K562 (cell line): ENCODE results near the gene TRAPPC1. TPM values are rescaled to one million over a fixed set of nuclear protein-coding genes. Genes with fewer than 3 reads are reported as not detected.

Experiments used
- CBX1 ChIP-seq: sonication (generic); IDR thresholded peaks from 2 replicates; pipeline ENCODE4 v1.6.1; 2016; ENCODE audit warnings: antibody characterized with exemption, low read depth, mild to moderate bottlenecking
- CHD2 ChIP-seq: IDR thresholded peaks from 2 replicates; pipeline ENCODE4 v1.6.1; 2011; ENCODE audit warnings: low read depth, low read length
- DACH1 ChIP-seq: fragments of 450-650 bp; IDR thresholded peaks from 2 replicates; pipeline ENCODE4 v1.6.1; 2018; ENCODE audit not compliant: partially characterized antibody
- FOXK2 ChIP-seq, 2 experiments: fragments of 450-650 bp; IDR thresholded peaks in 1 of 2; conservative IDR thresholded peaks in 1 of 2; 2 replicates each; pipeline ENCODE4 v1.6.1; 2016; ENCODE audit warnings: low read depth in 2 of 2, mild to moderate bottlenecking in 1 of 2
- HDAC2 ChIP-seq: fragments of 450-650 bp; IDR thresholded peaks from 2 replicates; pipeline ENCODE4 v1.6.1; 2016; ENCODE audit warnings: mild to moderate bottlenecking
- HNRNPK ChIP-seq: fragments of 200-400 bp; formaldehyde crosslinking; IDR thresholded peaks from one replicate; pipeline ENCODE4 v1.6.1; 2018; ENCODE audit warnings: mild to moderate bottlenecking, low read depth, low read length; ENCODE audit not compliant: poor library complexity, severe bottlenecking
- MTA2 ChIP-seq: fragments of 450-650 bp; IDR thresholded peaks from 2 replicates; pipeline ENCODE4 v1.6.1; 2016; ENCODE audit warnings: low read depth
- NCOA1 ChIP-seq: fragments of 450-650 bp; IDR thresholded peaks from 2 replicates; pipeline ENCODE4 v1.6.1; 2016; ENCODE audit warnings: low read depth
- NFYB ChIP-seq: IDR thresholded peaks from 2 replicates; pipeline ENCODE4 v1.6.1; 2011; ENCODE audit warnings: mild to moderate bottlenecking, moderate library complexity; ENCODE audit not compliant: insufficient read length; ENCODE audit errors: extremely low read depth
- RBM15 ChIP-seq: fragments of 200-400 bp; formaldehyde crosslinking; IDR thresholded peaks from 2 replicates; pipeline ENCODE4 v1.6.1; 2018; ENCODE audit warnings: mild to moderate bottlenecking, low read length, moderate library complexity; ENCODE audit not compliant: insufficient read depth
- RUNX1 ChIP-seq: sonication (generic); IDR thresholded peaks from 2 replicates; pipeline ENCODE4 v1.6.1; 2016; ENCODE audit warnings: antibody characterized with exemption, low read depth
- SAFB ChIP-seq: fragments of 200-400 bp; formaldehyde crosslinking; IDR thresholded peaks from 2 replicates; pipeline ENCODE4 v1.6.1; 2017; ENCODE audit warnings: low read depth, low read length, borderline replicate concordance
- SP1 ChIP-seq: sonication (generic); formaldehyde crosslinking; IDR thresholded peaks from 2 replicates; pipeline ENCODE4 v1.8.1; 2022; ENCODE audit warnings: mild to moderate bottlenecking, missing genetic modification reagents
- ZBTB7A ChIP-seq: IDR thresholded peaks from 2 replicates; pipeline ENCODE4 v1.6.1; 2011; ENCODE audit warnings: low read depth, mild to moderate bottlenecking, low read length, moderate library complexity, borderline replicate concordance; ENCODE audit not compliant: control insufficient read depth
- ZKSCAN1 ChIP-seq: fragments of 150-350 bp; IDR thresholded peaks from 2 replicates; pipeline ENCODE4 v1.6.1; 2016; ENCODE audit warnings: low read depth, low read length
- ZNF165 ChIP-seq: fragments of 250-450 bp; sonication (Bioruptor Pico); IDR thresholded peaks from 2 replicates; pipeline ENCODE4 v1.4.0; 2020; ENCODE audit warnings: borderline replicate concordance
- ZNF395 ChIP-seq: fragments of 200-800 bp; sonication (Bioruptor generic); IDR thresholded peaks from 2 replicates; pipeline ENCODE4 v1.6.1; 2017; ENCODE audit warnings: missing genetic modification characterization, missing compliant biosample characterization
- ZNF436 ChIP-seq: fragments of 250-450, 450-650 bp; sonication (Bioruptor Pico); formaldehyde crosslinking; IDR thresholded peaks from 2 replicates; pipeline ENCODE4 v1.7.0; 2020; ENCODE audit warnings: mild to moderate bottlenecking
- ZNF644 ChIP-seq: fragments of 200-800 bp; sonication (Bioruptor generic); IDR thresholded peaks from 2 replicates; pipeline ENCODE4 v1.6.1; 2016; ENCODE audit warnings: low read depth, missing genetic modification characterization, missing compliant biosample characterization
- ZNF740 ChIP-seq, 3 experiments: fragments of 200-800 bp in 1 of 3; sonication (Bioruptor generic) in 1 of 3; sonication (generic) in 1 of 3; formaldehyde crosslinking in 1 of 3; IDR thresholded peaks; 2 replicates each; pipeline versions ENCODE4 v1.6.1 to v1.8.0; 2016 to 2022; ENCODE audit warnings: mild to moderate bottlenecking in 2 of 3, missing compliant biosample characterization in 2 of 3, missing genetic modification characterization in 2 of 3, missing genetic modification reagents in 1 of 3
- polyA plus RNA-seq, 8 experiments: library from polyadenylated mRNA; depleted of rRNA in 4 of 8; stranded (reverse) in 5 of 8; unstranded in 3 of 8; fragments of >200 nt; fragmentation: Nextera tagmentation in 2 of 8; fragmentation: Illumina TruSeq in 1 of 8; extraction: Ambion mirVana in 2 of 8; extraction: Trizol in 1 of 8; gene quantifications; 2 replicates each; pipeline versions ENCODE4 v1.2.1 to v1.2.3, GENCODE V29; 2011 to 2014; ENCODE audit warnings: inconsistent platforms in 1 of 8, missing spikeins in 1 of 8
- total RNA-seq, 7 experiments: library from RNA; depleted of rRNA in 6 of 7; stranded (reverse); fragments of >200 nt in 6 of 7; fragmentation: Illumina TruSeq in 2 of 7; extraction: Trizol in 2 of 7; gene quantifications; 2 replicates each; pipeline versions ENCODE4 v1.2.1 to v1.2.3, GENCODE V29; 2011 to 2021; ENCODE audit warnings: low replicate concordance in 1 of 7
- TF ChIP-seq, protein P1 (sequence below): sonication (generic); formaldehyde crosslinking; IDR thresholded peaks from 2 replicates; pipeline ENCODE4 v1.8.0; 2022; ENCODE audit warnings: mild to moderate bottlenecking, missing genetic modification reagents
- TF ChIP-seq, protein P2 (sequence below), 2 experiments: fragments of 200-800 bp in 1 of 2; sonication (Bioruptor generic) in 1 of 2; sonication (generic) in 1 of 2; formaldehyde crosslinking in 1 of 2; IDR thresholded peaks in 1 of 2; conservative IDR thresholded peaks in 1 of 2; 2 replicates each; pipeline versions ENCODE4 v1.5.0 to v1.6.1; 2016 to 2020; ENCODE audit warnings: missing compliant biosample characterization in 1 of 2, missing genetic modification characterization in 1 of 2, missing genetic modification reagents in 1 of 2
- TF ChIP-seq, protein P3 (sequence below): fragments of 450-650 bp; formaldehyde crosslinking; conservative IDR thresholded peaks from 2 replicates; pipeline ENCODE4 v1.4.0; 2022; ENCODE audit warnings: mild to moderate bottlenecking, missing genetic modification characterization

TRAPPC1 gene
- total and polyA plus RNA-seq, 9 of the 15 experiments (the other 6 are each of a cell fraction or from before 2014, with no cell fraction given), result 11.7 to 82.8 (median 36.2) TPM

- no peak for TF ChIP-seq ZBTB7A
- TF ChIP-seq SAFB, result no peak
- TF ChIP-seq RUNX1, result no peak
- TF ChIP-seq, protein P1, sequence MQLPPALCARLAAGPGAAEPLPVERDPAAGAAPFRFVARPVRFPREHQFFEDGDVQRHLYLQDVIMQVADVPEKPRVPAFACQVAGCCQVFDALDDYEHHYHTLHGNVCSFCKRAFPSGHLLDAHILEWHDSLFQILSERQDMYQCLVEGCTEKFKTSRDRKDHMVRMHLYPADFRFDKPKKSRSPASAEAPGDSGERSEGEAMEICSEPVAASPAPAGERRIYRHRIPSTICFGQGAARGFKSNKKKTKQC (CRISPR knock-in tag), result no peak
- TF ChIP-seq DACH1, result no peak
- no peak for TF ChIP-seq CHD2
- no peak for TF ChIP-seq NFYB
- TF ChIP-seq ZNF165, result no peak
- no peak for TF ChIP-seq MTA2
- TF ChIP-seq SP1 (CRISPR knock-in tag), result 0 out of 2 replicates have a peak, but pooled peaks have one; percentile 4
- TF ChIP-seq FOXK2 (conservative IDR thresholded peaks at IDR 0.05 in 1 of 2, IDR thresholded peaks at IDR 0.05 in 1 of 2; ENCODE audit: low read depth in 2 of 2), result no peak
- TF ChIP-seq CBX1, result no peak
- TF ChIP-seq NCOA1, result no peak
- peak; percentile 60; the same call in 1 of the 2 replicates for TF ChIP-seq ZNF395 (CRISPR knock-in tag)
- TF ChIP-seq HDAC2, result peak; percentile 8; the same call in 1 of the 2 replicates
- TF ChIP-seq ZKSCAN1, result peak; percentile 97
- TF ChIP-seq, protein P2, sequence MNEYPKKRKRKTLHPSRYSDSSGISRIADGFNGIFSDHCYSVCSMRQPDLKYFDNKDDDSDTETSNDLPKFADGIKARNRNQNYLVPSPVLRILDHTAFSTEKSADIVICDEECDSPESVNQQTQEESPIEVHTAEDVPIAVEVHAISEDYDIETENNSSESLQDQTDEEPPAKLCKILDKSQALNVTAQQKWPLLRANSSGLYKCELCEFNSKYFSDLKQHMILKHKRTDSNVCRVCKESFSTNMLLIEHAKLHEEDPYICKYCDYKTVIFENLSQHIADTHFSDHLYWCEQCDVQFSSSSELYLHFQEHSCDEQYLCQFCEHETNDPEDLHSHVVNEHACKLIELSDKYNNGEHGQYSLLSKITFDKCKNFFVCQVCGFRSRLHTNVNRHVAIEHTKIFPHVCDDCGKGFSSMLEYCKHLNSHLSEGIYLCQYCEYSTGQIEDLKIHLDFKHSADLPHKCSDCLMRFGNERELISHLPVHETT (CRISPR knock-in tag; conservative IDR thresholded peaks at IDR 0.05 in 1 of 2, IDR thresholded peaks at IDR 0.05 in 1 of 2), result no peak
- no peak for TF ChIP-seq ZNF436 (CRISPR knock-in tag)
- TF ChIP-seq HNRNPK, result no peak
- no peak for TF ChIP-seq RBM15
- TF ChIP-seq ZNF740 (CRISPR knock-in tag; IDR thresholded peaks at IDR 0.05), result 0 out of 2 replicates have a peak, but pooled peaks have one; percentile 12
- no peak for TF ChIP-seq ZNF740 (tag; IDR thresholded peaks at IDR 0.05)
- no peak for TF ChIP-seq ZNF644 (tag)
- TF ChIP-seq, protein P3, sequence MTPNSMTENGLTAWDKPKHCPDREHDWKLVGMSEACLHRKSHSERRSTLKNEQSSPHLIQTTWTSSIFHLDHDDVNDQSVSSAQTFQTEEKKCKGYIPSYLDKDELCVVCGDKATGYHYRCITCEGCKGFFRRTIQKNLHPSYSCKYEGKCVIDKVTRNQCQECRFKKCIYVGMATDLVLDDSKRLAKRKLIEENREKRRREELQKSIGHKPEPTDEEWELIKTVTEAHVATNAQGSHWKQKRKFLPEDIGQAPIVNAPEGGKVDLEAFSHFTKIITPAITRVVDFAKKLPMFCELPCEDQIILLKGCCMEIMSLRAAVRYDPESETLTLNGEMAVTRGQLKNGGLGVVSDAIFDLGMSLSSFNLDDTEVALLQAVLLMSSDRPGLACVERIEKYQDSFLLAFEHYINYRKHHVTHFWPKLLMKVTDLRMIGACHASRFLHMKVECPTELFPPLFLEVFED, result no peak
Measured at GRCh38 chr17:7932483-7932891, 741 bp upstream of the TRAPPC1 start (continued).
